SK-N-SH (cell line): ENCODE results near the gene ULBP2.

ENCODE experiments used
- CTCF ChIP-seq: fragments of 200-600 bp; sonication (generic); IDR thresholded peaks from 2 replicates; pipeline ENCODE4 v1.6.1; 2017; ENCODE audit warnings: antibody characterized with exemption, mild to moderate bottlenecking, moderate library complexity
- EP300 ChIP-seq, 2 experiments: IDR thresholded peaks; 2 replicates each; pipeline versions ENCODE4 v1.4.0 to v1.6.1; 2012; ENCODE audit warnings: borderline replicate concordance in 1 of 2, low read depth in 1 of 2, low read length in 1 of 2
- FOXM1 ChIP-seq: IDR thresholded peaks from 2 replicates; pipeline ENCODE4 v1.4.0; 2012; ENCODE audit warnings: low read depth, mild to moderate bottlenecking
- GATA2 ChIP-seq: sonication (generic); formaldehyde crosslinking; IDR thresholded peaks from 2 replicates; pipeline ENCODE4 v1.5.0; 2020; ENCODE audit warnings: mild to moderate bottlenecking, missing genetic modification reagents
- MXI1 ChIP-seq: IDR thresholded peaks from 2 replicates; pipeline ENCODE4 v1.6.1; 2012; ENCODE audit warnings: mild to moderate bottlenecking, low read depth, low read length, improper control_type of control experiment
- NRF1 ChIP-seq: IDR thresholded peaks from 2 replicates; pipeline ENCODE4 v1.6.1; 2012; ENCODE audit warnings: low read depth, mild to moderate bottlenecking, low read length
- REST ChIP-seq: IDR thresholded peaks from 2 replicates; pipeline ENCODE4 v1.6.1; 2012; ENCODE audit warnings: mild to moderate bottlenecking, low read depth, low read length, moderate library complexity
- SIN3A ChIP-seq: IDR thresholded peaks from 2 replicates; pipeline ENCODE4 v1.6.1; 2012; ENCODE audit warnings: low read depth, mild to moderate bottlenecking, low read length, moderate library complexity, borderline replicate concordance
- SMC3 ChIP-seq: IDR thresholded peaks from 2 replicates; pipeline ENCODE4 v1.6.1; 2012; ENCODE audit warnings: low read depth, low read length, improper control_type of control experiment
- TAF1 ChIP-seq: IDR thresholded peaks from 2 replicates; pipeline ENCODE4 v1.6.1; 2012; ENCODE audit warnings: low read depth, mild to moderate bottlenecking, low read length, moderate library complexity, borderline replicate concordance
- USF2 ChIP-seq: fragments of 150-350 bp; IDR thresholded peaks from 2 replicates; pipeline ENCODE4 v1.6.1; 2017; ENCODE audit warnings: antibody characterized with exemption, low read length, low read depth, borderline replicate concordance

GRCh38 chr6:149978610-149979009, 36.8 kb downstream of the ULBP2 start:
- TF ChIP-seq CTCF = no peak
- no peak for TF ChIP-seq MXI1
- TF ChIP-seq USF2 = no peak
- no peak for TF ChIP-seq REST
- no peak for TF ChIP-seq EP300 (IDR thresholded peaks at IDR 0.05; ENCODE audit: borderline replicate concordance in 1 of 2, low read depth in 1 of 2, low read length in 1 of 2)
- no peak for TF ChIP-seq SMC3
- TF ChIP-seq SIN3A = no peak
- TF ChIP-seq GATA2 (CRISPR knock-in tag) = no peak
- no peak for TF ChIP-seq FOXM1
- no peak for TF ChIP-seq NRF1
- TF ChIP-seq TAF1 = no peak
